GM18909 (cell line): ENCODE results near the gene AGBL3.
"Not testable (repeated sequence)": the region's sequence is repeated elsewhere in the genome, so short reads cannot be mapped to it uniquely, and the experiment has no call there.

ENCODE experiments used
- ATAC-seq: cut with Tn5 transposase; IDR thresholded peaks from one replicate; pipeline ENCODE4 v1.9.1; 2021; ENCODE audit warnings: mild to moderate bottlenecking; ENCODE audit not compliant: unreplicated experiment, poor library complexity

Gene AGBL3

GRCh38 chr7:134962270-134962780, 24.0 kb upstream of the AGBL3 start:
- ATAC-seq, result no peak

- no peak for ATAC-seq
Observed at GRCh38 chr7:134963036-134963435, 23.3 kb upstream of the AGBL3 start.

- ATAC-seq, result no peak
Observed at GRCh38 chr7:134966691-134967090, 19.6 kb upstream of the AGBL3 start.

GRCh38 chr7:134968110-134968509, 18.2 kb upstream of the AGBL3 start:
- no peak for ATAC-seq

- ATAC-seq, result not testable (repeated sequence)
Observed at GRCh38 chr7:134981645-134982044, 4.7 kb upstream of the AGBL3 start.

- ATAC-seq, result peak; percentile 47
Observed at GRCh38 chr7:134985894-134986362, 380 bp upstream of the AGBL3 start.

- no peak for ATAC-seq
Observed at GRCh38 chr7:134988161-134988560, 1.9 kb downstream of the AGBL3 start.

- peak; percentile 16 for ATAC-seq
Observed at GRCh38 chr7:134991469-134992339, 5.4 kb downstream of the AGBL3 start.

GRCh38 chr7:134992626-134993179, 6.4 kb downstream of the AGBL3 start:
- ATAC-seq, result peak; percentile 71

GRCh38 chr7:134993877-134994456, 7.7 kb downstream of the AGBL3 start:
- ATAC-seq, result no peak

- ATAC-seq, result peak; percentile 50
Observed at GRCh38 chr7:134995239-134996096, 9.2 kb downstream of the AGBL3 start.

GRCh38 chr7:134996097-134996550, 9.8 kb downstream of the AGBL3 start:
- ATAC-seq, result peak; percentile 42

- ATAC-seq, result no peak
Observed at GRCh38 chr7:134997214-134997885, 11.0 kb downstream of the AGBL3 start.

GRCh38 chr7:134999136-134999535, 12.8 kb downstream of the AGBL3 start:
- ATAC-seq, result no peak

GRCh38 chr7:135001390-135002165, 15.3 kb downstream of the AGBL3 start:
- no peak for ATAC-seq

- ATAC-seq, result no peak
Observed at GRCh38 chr7:135012229-135012628, 25.9 kb downstream of the AGBL3 start.

GRCh38 chr7:135023622-135024021, 37.3 kb downstream of the AGBL3 start:
- no peak for ATAC-seq

- no peak for ATAC-seq
Observed at GRCh38 chr7:135035252-135035651, 48.9 kb downstream of the AGBL3 start.

GRCh38 chr7:135067017-135067416, 80.7 kb downstream of the AGBL3 start:
- not testable (repeated sequence) for ATAC-seq
